H9 (cell line): ENCODE measurements around the gene CYB5R2. TPM values are rescaled to one million over a fixed set of nuclear protein-coding genes. Genes with fewer than 3 reads are reported as not detected.
A peak's percentile ranks its signal among the peaks of the same experiment; 100 is the strongest.

Experiments
- DNase-seq: peaks from one replicate; pipeline ENCODE4 v3.0.0-alpha.2; 2017
- H2AFZ ChIP-seq: one replicate; pipeline ENCODE4 v1.6.1; 2013; ENCODE audit warnings: mild to moderate bottlenecking, low read length, control low read depth, moderate library complexity
- H2AK5ac ChIP-seq: 2 replicates; pipeline ENCODE4 v1.6.1; 2013; ENCODE audit warnings: low read length, control low read depth, mixed read lengths; ENCODE audit not compliant: insufficient read length
- H2BK120ac ChIP-seq: one replicate; pipeline ENCODE4 v1.6.1; 2013; ENCODE audit warnings: low read depth, mild to moderate bottlenecking, low read length, control low read depth, inconsistent platforms; ENCODE audit not compliant: poor library complexity, severe bottlenecking
- H2BK12ac ChIP-seq: 2 replicates; pipeline ENCODE4 v1.6.1; 2013; ENCODE audit warnings: low read length, control low read depth, mixed read lengths, low read depth; ENCODE audit not compliant: insufficient read length
- H2BK15ac ChIP-seq: 2 replicates; pipeline ENCODE4 v1.6.1; 2013; ENCODE audit warnings: low read depth, low read length, control low read depth
- H2BK20ac ChIP-seq: one replicate; pipeline ENCODE4 v1.6.1; 2013; ENCODE audit warnings: low read depth, mild to moderate bottlenecking, low read length, control low read depth, inconsistent platforms; ENCODE audit not compliant: poor library complexity, severe bottlenecking
- H2BK5ac ChIP-seq: 2 replicates; pipeline ENCODE4 v1.6.1; 2013; ENCODE audit warnings: low read length, control low read depth, mixed read lengths; ENCODE audit not compliant: insufficient read length
- H3K14ac ChIP-seq: 2 replicates; pipeline ENCODE4 v1.6.1; 2013; ENCODE audit warnings: low read length, control low read depth; ENCODE audit not compliant: insufficient read depth
- H3K18ac ChIP-seq: 2 replicates; pipeline ENCODE4 v1.6.1; 2013; ENCODE audit warnings: low read depth, mild to moderate bottlenecking, mixed read lengths, low read length, control low read depth; ENCODE audit not compliant: insufficient read length
- H3K23ac ChIP-seq: 2 replicates; pipeline ENCODE4 v1.6.1; 2013; ENCODE audit warnings: low read length, control low read depth, mixed read lengths, low read depth; ENCODE audit not compliant: insufficient read length
- H3K23me2 ChIP-seq: 2 replicates; pipeline ENCODE4 v1.6.1; 2013; ENCODE audit warnings: low read depth, mild to moderate bottlenecking, mixed read lengths, low read length, control low read depth; ENCODE audit not compliant: insufficient read length, poor library complexity, severe bottlenecking
- H3K27ac ChIP-seq: 2 replicates; pipeline ENCODE4 v1.5.1; 2013; ENCODE audit warnings: low read length, control low read depth, mixed read lengths, low read depth; ENCODE audit not compliant: insufficient read length
- H3K27me3 ChIP-seq: 2 replicates; pipeline ENCODE4 v1.6.1; 2013; ENCODE audit warnings: low read length, control low read depth, inconsistent platforms; ENCODE audit not compliant: insufficient read depth
- H3K4ac ChIP-seq: 2 replicates; pipeline ENCODE4 v1.6.1; 2013; ENCODE audit warnings: low read depth, mild to moderate bottlenecking, control low read depth, inconsistent platforms, low read length, moderate library complexity
- H3K4me1 ChIP-seq: 2 replicates; pipeline ENCODE4 v1.6.1; 2013; ENCODE audit warnings: low read length, control low read depth, inconsistent platforms; ENCODE audit not compliant: insufficient read depth
- H3K4me2 ChIP-seq: 2 replicates; pipeline ENCODE4 v1.6.1; 2013; ENCODE audit warnings: low read length, control low read depth, mixed read lengths; ENCODE audit not compliant: insufficient read length, insufficient read depth
- H3K56ac ChIP-seq: 2 replicates; pipeline ENCODE4 v1.6.1; 2013; ENCODE audit warnings: low read depth, mild to moderate bottlenecking, mixed read lengths, low read length, control low read depth; ENCODE audit not compliant: insufficient read length
- H3K79me1 ChIP-seq: 2 replicates; pipeline ENCODE4 v1.6.1; 2013; ENCODE audit warnings: low read depth, mild to moderate bottlenecking, moderate library complexity, low read length, control low read depth, inconsistent platforms; ENCODE audit not compliant: insufficient read depth, poor library complexity, severe bottlenecking
- H3K79me2 ChIP-seq: 2 replicates; pipeline ENCODE4 v1.6.1; 2013; ENCODE audit warnings: low read length, control low read depth, inconsistent platforms; ENCODE audit not compliant: insufficient read depth
- H3K9ac ChIP-seq: 2 replicates; pipeline ENCODE4 v1.6.1; 2013; ENCODE audit warnings: low read length, control low read depth, mixed read lengths; ENCODE audit not compliant: insufficient read length; ENCODE audit errors: extremely low read depth
- H3K9me3 ChIP-seq: one replicate; pipeline ENCODE4 v1.6.1; 2013; ENCODE audit warnings: low read depth, low read length, inconsistent platforms; ENCODE audit not compliant: control insufficient read depth
- H3T11ph ChIP-seq: one replicate; pipeline ENCODE4 v1.6.1; 2013; ENCODE audit warnings: mild to moderate bottlenecking, low read length, control low read depth, inconsistent platforms
- H4K20me1 ChIP-seq: one replicate; pipeline ENCODE4 v1.6.1; 2013; ENCODE audit not compliant: control insufficient read depth, insufficient read length, insufficient read depth
- H4K5ac ChIP-seq: 2 replicates; pipeline ENCODE4 v1.6.1; 2013; ENCODE audit warnings: low read depth, mild to moderate bottlenecking, mixed read lengths, low read length, control low read depth; ENCODE audit not compliant: insufficient read length
- H4K8ac ChIP-seq: replicated peaks from 2 replicates; pipeline ENCODE4 v1.6.1; 2013; ENCODE audit warnings: low read length, control low read depth, mixed read lengths, low read depth; ENCODE audit not compliant: insufficient read length
- H4K91ac ChIP-seq: 2 replicates; pipeline ENCODE4 v1.6.1; 2013; ENCODE audit warnings: low read depth, mild to moderate bottlenecking, moderate library complexity, mixed read lengths, low read length, control low read depth; ENCODE audit not compliant: insufficient read length
- H3K27ac Mint-ChIP-seq, 3 experiments: 2 replicates in 2 of 3; 3 replicates in 1 of 3; pipeline ENCODE4 v1.8.0; 2020 to 2021; ENCODE audit warnings: mixed read lengths in 3 of 3, mild to moderate bottlenecking in 1 of 3, moderate library complexity in 1 of 3
- H3K27me3 Mint-ChIP-seq: 2 replicates; pipeline ENCODE4 v1.8.0; 2021; ENCODE audit warnings: low read depth, mild to moderate bottlenecking, moderate library complexity, mixed read lengths
- H3K36me3 Mint-ChIP-seq, 3 experiments: 2 replicates in 2 of 3; 3 replicates in 1 of 3; pipeline ENCODE4 v1.8.0; 2020 to 2021; ENCODE audit warnings: low read depth in 3 of 3, mixed read lengths in 3 of 3; ENCODE audit not compliant: insufficient read depth in 1 of 3
- H3K4me1 Mint-ChIP-seq, 2 experiments: 2 replicates each; pipeline ENCODE4 v1.8.0; 2020; ENCODE audit warnings: mixed read lengths in 2 of 2
- H3K4me3 Mint-ChIP-seq, 2 experiments: 2 replicates in 1 of 2; 3 replicates in 1 of 2; pipeline ENCODE4 v1.8.0; 2020 to 2021; ENCODE audit warnings: mild to moderate bottlenecking in 2 of 2, mixed read lengths in 2 of 2, moderate library complexity in 1 of 2
- H3K9me3 Mint-ChIP-seq, 2 experiments: 2 replicates in 1 of 2; 3 replicates in 1 of 2; pipeline ENCODE4 v1.8.0; 2020; ENCODE audit warnings: mild to moderate bottlenecking in 2 of 2, mixed read lengths in 2 of 2, moderate library complexity in 1 of 2
- CTCF ChIP-seq: fragments of 200-600 bp; sonication (generic); conservative IDR thresholded peaks from 3 replicates; pipeline ENCODE4 v1.8.0; 2021; ENCODE audit warnings: antibody characterized with exemption, mild to moderate bottlenecking
- WGBS: extraction: QIAGEN DNeasy Blood & Tissue Kit; methylation state at CpG from one replicate; pipeline ENCODE4 v1.1.7; 2013; ENCODE audit warnings: missing lambda C conversion rate, low lambda C conversion rate, mixed read lengths; ENCODE audit not compliant: insufficient read length; ENCODE audit errors: extremely low coverage; 5-methylcytosine and 5-hydroxymethylcytosine counted together
- total RNA-seq: library from RNA; stranded (reverse); gene quantifications from 2 replicates; pipeline ENCODE4 v1.2.1, GENCODE V29; 2021

CYB5R2 gene
- total RNA-seq, 1 experiment from 2014 or later = 44.5 TPM

DNA sequence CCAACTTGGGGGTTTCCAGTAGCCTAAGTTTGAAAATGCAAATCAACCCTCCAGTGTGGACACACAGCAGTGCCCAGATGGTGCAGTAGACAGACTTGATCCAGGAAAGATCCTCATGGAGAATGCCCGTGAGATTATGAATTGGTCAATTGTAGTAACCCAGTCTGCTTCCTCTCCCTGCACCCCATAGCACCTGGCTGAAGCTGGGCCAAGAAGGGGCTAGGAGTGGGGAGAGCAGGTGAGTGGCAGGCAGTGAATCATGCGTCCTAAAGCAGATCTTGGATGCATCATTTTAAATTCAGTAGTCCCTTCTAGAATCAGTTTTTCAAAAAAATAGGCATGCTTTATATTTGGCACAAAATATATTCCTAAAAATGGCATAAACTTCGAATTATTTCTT lies 52.2 kb downstream of the CYB5R2 start:
- Histone ChIP-seq H3K4ac (no peak overlapping the region), H3T11ph (no peak overlapping the region), H3K27me3 (no peaks in the 10 kb centered on the region), H3K27ac (no peak overlapping the region), H4K20me1 (no peaks in the 10 kb centered on the region), H3K4me1 (peaks cover 10% of the 10 kb centered on the region; the same call in 1 of the 2 replicates), H3K9me3 (no peaks in the 10 kb centered on the region), H4K5ac (no peak overlapping the region), H2BK15ac (no peak overlapping the region), H3K23me2 (no peaks in the 10 kb centered on the region), H3K79me2 (no peaks in the 10 kb centered on the region), H3K79me1 (no peaks in the 10 kb centered on the region), H3K56ac (no peak overlapping the region), H2BK120ac (no peak overlapping the region), H3K4me2 (no peak overlapping the region), H2AFZ (no peak overlapping the region), H3K23ac (no peak overlapping the region), H2BK20ac (no peak overlapping the region), H3K18ac (no peak overlapping the region), H4K8ac (no peak overlapping the region), H3K9ac (no peak overlapping the region), H2BK5ac (no peak overlapping the region), H4K91ac (no peak overlapping the region), H3K14ac (no peak overlapping the region), H2AK5ac (no peak overlapping the region), H2BK12ac (no peak overlapping the region)
- DNase-seq = no peak
- H3K27ac Mint-ChIP-seq = peak overlapping the region; percentile 76 to 86 (median 78); a peak in 6 of 7 replicates
- H3K4me3 Mint-ChIP-seq = no peak overlapping the region; a peak in 1 of 5 replicates
- no peaks in the 10 kb centered on the region; the same call in 1 of the 2 replicates for H3K27me3 Mint-ChIP-seq
- no peak for TF ChIP-seq CTCF
- H3K9me3 Mint-ChIP-seq = no peaks in the 10 kb centered on the region; a peak in 1 of 5 replicates
- H3K4me1 Mint-ChIP-seq = peaks cover 21 to 29% of the 10 kb centered on the region in 2 experiments
- WGBS = no CpG with 5 or more reads among the region's 3 CpGs
- peaks cover 0 to 2% (median 0%) of the 10 kb centered on the region in 3 experiments; a peak in 2 of 7 replicates for H3K36me3 Mint-ChIP-seq
